Gastrocnemius medialis (tissue), 4 donors: Measurements from ENCODE around the gene TUT4.

Experiments
- POLR2A ChIP-seq, 2 donors: fragments of 450-650 bp; IDR thresholded peaks; one replicate each; pipeline ENCODE4 v1.6.1; 2017; ENCODE audit warnings: antibody characterized with exemption in 2 of 2, mild to moderate bottlenecking in 2 of 2, moderate library complexity in 2 of 2
- TF ChIP-seq, protein P1 (sequence below), 5 experiments: fragments of 450-650 bp in 3 of 5; fragments of 200-600 bp in 2 of 5; sonication (generic) in 2 of 5; IDR thresholded peaks in 4 of 5; conservative IDR thresholded peaks in 1 of 5; 1 replicate in 4 of 5; 2 replicates in 1 of 5; pipeline ENCODE4 v1.5.1; 2016 to 2019; ENCODE audit warnings: antibody characterized with exemption in 5 of 5, mild to moderate bottlenecking in 3 of 5, moderate library complexity in 3 of 5

DNA sequence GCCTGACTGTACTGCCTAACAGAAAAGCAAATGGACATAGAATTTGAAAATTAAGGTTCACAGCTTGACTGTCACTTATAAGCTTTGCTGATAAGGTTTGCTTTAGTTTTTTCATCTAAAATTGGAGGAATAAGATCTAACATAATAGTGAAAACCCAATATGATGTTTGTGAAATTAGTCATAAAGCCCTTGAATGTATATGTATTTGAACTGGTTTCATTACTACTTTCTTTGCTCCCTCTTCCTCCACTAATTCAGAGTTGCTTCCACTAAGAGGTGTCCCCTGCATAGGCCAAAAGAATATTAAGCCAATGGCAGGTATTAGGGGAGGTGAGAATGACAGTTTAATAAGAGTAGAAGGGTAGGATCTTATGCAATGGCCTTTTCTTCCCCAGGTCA lies 137.9 kb downstream of the TUT4 start:
- TF ChIP-seq, protein P1, sequence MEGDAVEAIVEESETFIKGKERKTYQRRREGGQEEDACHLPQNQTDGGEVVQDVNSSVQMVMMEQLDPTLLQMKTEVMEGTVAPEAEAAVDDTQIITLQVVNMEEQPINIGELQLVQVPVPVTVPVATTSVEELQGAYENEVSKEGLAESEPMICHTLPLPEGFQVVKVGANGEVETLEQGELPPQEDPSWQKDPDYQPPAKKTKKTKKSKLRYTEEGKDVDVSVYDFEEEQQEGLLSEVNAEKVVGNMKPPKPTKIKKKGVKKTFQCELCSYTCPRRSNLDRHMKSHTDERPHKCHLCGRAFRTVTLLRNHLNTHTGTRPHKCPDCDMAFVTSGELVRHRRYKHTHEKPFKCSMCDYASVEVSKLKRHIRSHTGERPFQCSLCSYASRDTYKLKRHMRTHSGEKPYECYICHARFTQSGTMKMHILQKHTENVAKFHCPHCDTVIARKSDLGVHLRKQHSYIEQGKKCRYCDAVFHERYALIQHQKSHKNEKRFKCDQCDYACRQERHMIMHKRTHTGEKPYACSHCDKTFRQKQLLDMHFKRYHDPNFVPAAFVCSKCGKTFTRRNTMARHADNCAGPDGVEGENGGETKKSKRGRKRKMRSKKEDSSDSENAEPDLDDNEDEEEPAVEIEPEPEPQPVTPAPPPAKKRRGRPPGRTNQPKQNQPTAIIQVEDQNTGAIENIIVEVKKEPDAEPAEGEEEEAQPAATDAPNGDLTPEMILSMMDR (IDR thresholded peaks at IDR 0.05 in 4 of 5, conservative IDR thresholded peaks at IDR 0.05 in 1 of 5), result no peak
- TF ChIP-seq POLR2A (IDR thresholded peaks at IDR 0.05), result no peak
